Measurements from ENCODE around the gene RHEX.

RHEX gene

GRCh38 chr1:206121269-206121668, 68.3 kb downstream of the RHEX start:
- H3K4me3 ChIP-seq (ENCODE audit: low read depth, low read length), result no peak overlapping the region
- in situ Hi-C loops (cut with HindIII; ENCODE audit: low sequenced_read_pairs), result loop anchor here (25.0 kb wide), 1 partner anchor 209 kb away; no protein-coding TSS in a partner anchor
- DNase-seq (ENCODE audit: low read depth, low spot score), result no peak
- TF ChIP-seq CTCF (IDR thresholded peaks at IDR 0.05; ENCODE audit: low read depth, low read length), result no peak

GRCh38 chr1:206122686-206123085, 69.7 kb downstream of the RHEX start:
- in situ Hi-C loops (cut with HindIII; ENCODE audit: low sequenced_read_pairs), result loop anchor here (25.0 kb wide), 1 partner anchor 210 kb away; no protein-coding TSS in a partner anchor
- no peak overlapping the region for H3K4me3 ChIP-seq (ENCODE audit: low read depth, low read length)
- no peak for TF ChIP-seq CTCF (IDR thresholded peaks at IDR 0.05; ENCODE audit: low read depth, low read length)
- no peak for DNase-seq (ENCODE audit: low read depth, low spot score)

- in situ Hi-C loops (cut with HindIII; ENCODE audit: low sequenced_read_pairs), result no loop called here
- DNase-seq (ENCODE audit: low read depth, low spot score), result no peak
- no peak for TF ChIP-seq CTCF (IDR thresholded peaks at IDR 0.05; ENCODE audit: low read depth, low read length)
- H3K4me3 ChIP-seq (ENCODE audit: low read depth, low read length), result no peak overlapping the region
These were observed 72.4 kb downstream of the RHEX start for GRCh38 chr1:206125346-206125745.

GRCh38 chr1:206127336-206127735, 74.4 kb downstream of the RHEX start:
- DNase-seq (ENCODE audit: low read depth, low spot score), result no peak
- H3K4me3 ChIP-seq (ENCODE audit: low read depth, low read length), result no peak overlapping the region
- TF ChIP-seq CTCF (IDR thresholded peaks at IDR 0.05; ENCODE audit: low read depth, low read length), result no peak
- in situ Hi-C loops (cut with HindIII; ENCODE audit: low sequenced_read_pairs), result no loop called here

GRCh38 chr1:206128196-206128595, 75.2 kb downstream of the RHEX start:
- TF ChIP-seq CTCF (IDR thresholded peaks at IDR 0.05; ENCODE audit: low read depth, low read length), result no peak
- H3K4me3 ChIP-seq (ENCODE audit: low read depth, low read length), result no peak overlapping the region
- in situ Hi-C loops (cut with HindIII; ENCODE audit: low sequenced_read_pairs), result no loop called here
- no peak for DNase-seq (ENCODE audit: low read depth, low spot score)

GRCh38 chr1:206131037-206131436, 78.1 kb downstream of the RHEX start:
- TF ChIP-seq CTCF (IDR thresholded peaks at IDR 0.05; ENCODE audit: low read depth, low read length), result no peak
- in situ Hi-C loops (cut with HindIII; ENCODE audit: low sequenced_read_pairs), result no loop called here
- DNase-seq (ENCODE audit: low read depth, low spot score), result no peak
- H3K4me3 ChIP-seq (ENCODE audit: low read depth, low read length), result no peak overlapping the region

Measured in astrocyte of the spinal cord (primary cell).